Measurements from ENCODE around the gene RPRML.

RPRML gene

GRCh38 chr17:46952115-46952514 is 26.9 kb downstream of the RPRML start:
- TF ChIP-seq CTCF (conservative IDR thresholded peaks at IDR 0.05; ENCODE audit: low read depth, low read length), result no peak
- no peak for DNase-seq (ENCODE audit: low read depth)
- H3K4me3 ChIP-seq (ENCODE audit: low read depth, low read length), result no peak overlapping the region

GRCh38 chr17:46951706-46952105 is 27.3 kb downstream of the RPRML start:
- H3K4me3 ChIP-seq (ENCODE audit: low read depth, low read length), result no peak overlapping the region
- no peak for TF ChIP-seq CTCF (conservative IDR thresholded peaks at IDR 0.05; ENCODE audit: low read depth, low read length)
- DNase-seq (ENCODE audit: low read depth), result no peak

GRCh38 chr17:46950997-46951621 is 27.9 kb downstream of the RPRML start:
- H3K4me3 ChIP-seq (ENCODE audit: low read depth, low read length), result no peak overlapping the region
- DNase-seq (ENCODE audit: low read depth), result no peak
- no peak for TF ChIP-seq CTCF (conservative IDR thresholded peaks at IDR 0.05; ENCODE audit: low read depth, low read length)

GRCh38 chr17:46950342-46950996 is 28.6 kb downstream of the RPRML start:
- H3K4me3 ChIP-seq (ENCODE audit: low read depth, low read length), result no peak overlapping the region
- no peak for TF ChIP-seq CTCF (conservative IDR thresholded peaks at IDR 0.05; ENCODE audit: low read depth, low read length)
- no peak for DNase-seq (ENCODE audit: low read depth)

GRCh38 chr17:46949291-46950174 is 29.5 kb downstream of the RPRML start:
- no peak overlapping the region for H3K4me3 ChIP-seq (ENCODE audit: low read depth, low read length)
- no peak for DNase-seq (ENCODE audit: low read depth)
- TF ChIP-seq CTCF (conservative IDR thresholded peaks at IDR 0.05; ENCODE audit: low read depth, low read length), result no peak

DNA sequence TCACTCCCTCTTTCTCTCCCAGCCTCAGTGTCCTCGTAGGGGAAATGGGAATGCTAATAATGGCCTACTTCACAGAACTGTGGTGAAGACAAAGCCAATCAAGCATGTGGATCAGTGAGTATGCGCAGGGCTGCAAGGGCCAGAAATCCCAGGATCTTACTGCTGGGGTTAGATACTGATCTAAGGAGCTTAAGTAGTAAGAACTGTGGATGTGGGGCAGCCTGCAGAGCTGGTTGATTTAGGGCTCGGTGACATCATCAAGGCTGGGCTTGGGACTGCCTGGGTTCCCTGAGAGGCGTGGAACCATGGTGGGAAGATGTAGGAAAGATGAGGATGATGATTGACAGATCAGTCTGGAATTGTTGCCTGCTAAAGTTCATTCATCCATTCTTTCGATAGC is 30.5 kb downstream of the RPRML start:
- no peak overlapping the region for H3K4me3 ChIP-seq (ENCODE audit: low read depth, low read length)
- no peak for DNase-seq (ENCODE audit: low read depth)
- TF ChIP-seq CTCF (conservative IDR thresholded peaks at IDR 0.05; ENCODE audit: low read depth, low read length), result no peak
